ENCODE measurements around the gene TAOK1. TPM values are rescaled to one million over a fixed set of nuclear protein-coding genes. Genes with fewer than 3 reads are reported as not detected.

Gene TAOK1
- total and polyA plus RNA-seq, 8 donors = 5.4 to 31.8 (median 16.8) TPM

DNA sequence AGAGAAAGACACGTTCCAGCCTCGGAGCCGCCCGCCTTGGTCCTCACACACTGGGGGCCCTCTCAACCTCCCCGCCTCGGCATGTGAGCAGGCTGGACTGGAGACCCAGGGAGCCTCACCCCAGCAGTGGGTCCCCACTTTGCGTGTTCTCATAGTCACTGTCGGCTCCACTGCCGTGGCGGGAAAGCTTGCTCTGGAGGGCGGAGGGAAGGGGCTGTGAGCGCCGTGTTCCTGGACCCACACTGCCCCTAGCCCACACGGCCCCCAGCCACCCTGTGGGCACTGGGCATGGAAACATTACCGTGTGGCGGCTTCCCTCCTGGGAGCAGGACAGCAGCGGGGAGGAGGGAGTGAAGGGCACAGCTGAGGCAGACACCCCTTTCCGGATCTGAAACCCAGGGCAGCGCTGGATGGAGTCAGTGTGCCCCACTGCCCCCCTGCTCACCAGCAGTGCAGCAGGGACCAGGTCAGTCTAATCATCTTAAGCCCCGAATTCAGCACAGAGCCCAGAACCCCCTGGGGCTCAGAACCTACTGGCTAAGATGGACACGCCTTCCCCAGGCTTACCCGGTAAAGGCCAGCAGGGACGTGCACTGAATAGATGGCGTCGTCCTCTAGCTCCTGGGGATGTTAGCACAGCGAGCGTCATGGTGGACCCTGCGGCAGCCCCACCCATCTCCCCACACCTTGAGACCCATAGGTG lies 185.5 kb downstream of the TAOK1 start:
- ATAC-seq (no peak), DNase-seq (peak in 3 of 6 donors; percentile 12 to 70 (median 51)), FAIRE-seq (no peak)
- no peak overlapping the region for H3K4me3 ChIP-seq
- no peaks in the 10 kb centered on the region for H3K27me3 ChIP-seq
- no peaks in the 10 kb centered on the region for H3K9me3 ChIP-seq
- intact Hi-C loops (cut with DNase I) = no loop called here
- no peaks in the 10 kb centered on the region for H3K36me3 ChIP-seq
- WGBS, 2 donors = 90 to 91% methylated on average over 26 to 28 of the region's 28 CpGs
- TF ChIP-seq, protein P1, sequence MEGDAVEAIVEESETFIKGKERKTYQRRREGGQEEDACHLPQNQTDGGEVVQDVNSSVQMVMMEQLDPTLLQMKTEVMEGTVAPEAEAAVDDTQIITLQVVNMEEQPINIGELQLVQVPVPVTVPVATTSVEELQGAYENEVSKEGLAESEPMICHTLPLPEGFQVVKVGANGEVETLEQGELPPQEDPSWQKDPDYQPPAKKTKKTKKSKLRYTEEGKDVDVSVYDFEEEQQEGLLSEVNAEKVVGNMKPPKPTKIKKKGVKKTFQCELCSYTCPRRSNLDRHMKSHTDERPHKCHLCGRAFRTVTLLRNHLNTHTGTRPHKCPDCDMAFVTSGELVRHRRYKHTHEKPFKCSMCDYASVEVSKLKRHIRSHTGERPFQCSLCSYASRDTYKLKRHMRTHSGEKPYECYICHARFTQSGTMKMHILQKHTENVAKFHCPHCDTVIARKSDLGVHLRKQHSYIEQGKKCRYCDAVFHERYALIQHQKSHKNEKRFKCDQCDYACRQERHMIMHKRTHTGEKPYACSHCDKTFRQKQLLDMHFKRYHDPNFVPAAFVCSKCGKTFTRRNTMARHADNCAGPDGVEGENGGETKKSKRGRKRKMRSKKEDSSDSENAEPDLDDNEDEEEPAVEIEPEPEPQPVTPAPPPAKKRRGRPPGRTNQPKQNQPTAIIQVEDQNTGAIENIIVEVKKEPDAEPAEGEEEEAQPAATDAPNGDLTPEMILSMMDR (IDR thresholded peaks at IDR 0.05) = no peak
- no peak overlapping the region for H3K27ac ChIP-seq
- peaks cover 6 to 9% (median 7%) of the 10 kb centered on the region in 3 donors for H3K4me1 ChIP-seq

DNA sequence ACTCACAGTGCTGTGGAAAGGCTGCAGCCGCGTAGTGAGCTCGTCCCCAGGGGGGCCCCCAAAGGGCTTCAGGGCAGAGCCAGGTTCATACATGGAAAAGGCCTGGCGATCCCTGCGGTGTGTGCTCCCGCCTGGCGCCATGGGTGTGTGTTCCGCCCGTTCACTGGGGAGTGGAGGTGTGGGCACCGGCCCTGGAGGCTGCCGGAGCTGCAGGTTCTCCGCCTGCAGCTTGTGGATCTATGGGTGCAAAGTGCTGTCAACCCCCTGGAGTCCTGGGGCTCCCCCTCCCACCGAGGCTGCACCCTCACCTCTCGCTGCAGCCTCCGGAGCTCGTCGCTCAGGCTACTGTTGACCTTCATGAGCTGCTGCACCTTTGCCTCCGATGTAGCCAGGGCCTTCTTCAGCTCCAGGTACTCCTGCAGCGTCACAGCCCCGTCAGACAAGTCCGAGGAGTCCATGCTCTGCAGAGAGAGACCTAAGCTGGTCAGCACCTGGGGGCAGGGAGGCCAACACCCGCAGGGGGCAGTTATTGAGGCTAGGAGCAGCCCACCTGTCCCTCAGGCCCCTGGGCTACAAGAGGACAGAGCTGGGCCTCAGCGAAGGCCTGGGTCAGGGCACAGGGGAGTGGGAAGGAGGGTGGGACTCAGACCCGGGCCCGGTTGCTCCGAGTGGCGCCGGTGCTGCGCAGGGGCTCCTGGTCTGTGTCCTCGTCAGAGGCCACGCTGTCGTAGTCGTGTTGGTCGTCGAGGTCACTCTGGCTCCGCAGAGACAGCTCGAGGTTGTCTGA lies 186.2 kb downstream of the TAOK1 start:
- TF ChIP-seq, protein P1 (IDR thresholded peaks at IDR 0.05) = no peak
- DNase-seq (peak in 3 of 6 donors; percentile 13 to 80 (median 51)), ATAC-seq (no peak), FAIRE-seq (no peak)
- no peak overlapping the region for H3K4me3 ChIP-seq
- 93 to 94% methylated on average over 37 of the region's 37 CpGs for WGBS, 2 donors
- H3K36me3 ChIP-seq = no peaks in the 10 kb centered on the region
- no peak overlapping the region for H3K27ac ChIP-seq
- no peaks in the 10 kb centered on the region for H3K27me3 ChIP-seq
- intact Hi-C loops (cut with DNase I) = no loop called here
- H3K9me3 ChIP-seq = no peaks in the 10 kb centered on the region
- H3K4me1 ChIP-seq = peaks cover 6 to 9% (median 7%) of the 10 kb centered on the region in 3 donors

DNA sequence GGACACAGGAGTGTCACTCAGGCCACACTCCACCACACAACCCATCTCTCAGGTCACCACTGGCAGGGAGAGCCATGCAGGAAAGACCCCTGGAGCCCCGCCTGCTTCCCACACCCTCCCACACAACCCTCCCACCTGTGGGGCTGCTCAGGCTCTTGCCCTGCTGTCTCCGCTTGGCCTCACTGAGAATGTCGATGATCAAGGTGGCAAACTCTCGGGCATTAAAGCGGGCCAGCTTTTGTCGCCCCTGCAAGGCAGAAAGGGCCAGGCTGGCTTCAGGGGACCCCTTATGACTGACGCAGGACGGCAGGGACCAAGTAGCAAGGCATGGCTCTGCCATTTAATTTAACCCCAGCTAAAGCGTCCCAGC lies 186.8 kb downstream of the TAOK1 start:
- Histone ChIP-seq H3K27ac (no peak overlapping the region), H3K4me3 (no peak overlapping the region), H3K4me1 (peaks cover 3 to 9% (median 5%) of the 10 kb centered on the region in 3 donors), H3K9me3 (no peaks in the 10 kb centered on the region), H3K27me3 (no peaks in the 10 kb centered on the region), H3K36me3 (no peaks in the 10 kb centered on the region)
- DNase-seq (peak in 1 of 6 donors; percentile 13), FAIRE-seq (no peak), ATAC-seq (no peak)
- intact Hi-C loops (cut with DNase I) = no loop called here
- TF ChIP-seq, protein P1 (IDR thresholded peaks at IDR 0.05) = no peak
- WGBS, 2 donors = 95 to 100% methylated on average over 9 of the region's 9 CpGs

DNA sequence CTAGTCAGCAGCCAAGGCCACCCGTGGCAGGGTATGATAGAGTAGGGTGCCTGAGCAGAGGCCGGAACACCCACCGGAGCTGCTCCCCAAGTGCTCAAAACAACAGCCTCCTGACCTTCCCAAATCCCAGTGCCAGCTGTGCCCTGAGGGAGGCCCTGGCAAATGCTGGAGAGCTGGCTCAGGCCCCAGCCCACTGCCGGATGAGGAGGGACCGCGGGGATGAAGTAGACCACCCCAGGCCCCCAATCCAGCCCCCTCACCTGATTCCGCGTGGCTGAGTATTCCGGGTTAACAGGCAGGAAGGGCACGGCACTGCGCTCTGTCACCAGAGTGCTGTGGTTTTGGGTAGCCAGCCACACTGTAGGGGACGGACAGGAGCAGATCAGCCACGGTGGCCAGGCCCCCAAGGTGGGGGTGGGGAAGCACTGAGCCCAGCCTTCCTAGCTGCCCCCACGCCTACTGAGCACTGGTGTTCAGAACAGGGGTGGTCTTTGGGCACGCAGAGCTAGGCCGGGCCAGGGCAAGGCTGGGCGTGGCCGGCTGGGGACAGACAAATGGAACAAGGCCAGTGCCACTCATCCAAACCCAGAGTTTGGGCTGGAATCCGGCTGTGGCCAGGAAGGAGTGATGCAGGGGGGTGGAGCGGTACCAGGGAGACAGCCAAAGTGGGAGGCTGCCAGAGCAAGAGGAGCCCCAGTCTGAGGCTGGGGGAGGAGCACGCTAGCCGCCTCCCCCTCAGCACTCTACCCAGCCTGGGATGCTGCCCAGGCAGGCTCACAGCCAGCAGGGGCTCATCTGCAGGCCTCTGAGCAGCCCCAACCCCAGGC lies 187.4 kb downstream of the TAOK1 start:
- TF ChIP-seq, protein P1 (IDR thresholded peaks at IDR 0.05) = no peak
- WGBS, 2 donors = 81 to 84% methylated on average over 20 to 22 of the region's 22 CpGs
- no peak overlapping the region for H3K27ac ChIP-seq
- FAIRE-seq = no peak
- no peak for ATAC-seq
- H3K4me1 ChIP-seq = peaks cover 0 to 5% (median 0%) of the 10 kb centered on the region in 3 donors
- no peak overlapping the region for H3K4me3 ChIP-seq
- DNase-seq = peak in 3 of 6 donors; percentile 3 to 69 (median 14)
- no peaks in the 10 kb centered on the region for H3K9me3 ChIP-seq
- no peaks in the 10 kb centered on the region for H3K27me3 ChIP-seq
- H3K36me3 ChIP-seq = no peaks in the 10 kb centered on the region
- intact Hi-C loops (cut with DNase I) = no loop called here

All from pancreas (tissue), 10 donors.